ENCODE data around the gene ARID2.

Gene ARID2

GRCh38 chr12:45834809-45835208 lies 105.3 kb downstream of the ARID2 start:
- no peak overlapping the region for H3K4me3 ChIP-seq (ENCODE audit: control insufficient read depth, low read depth, low read length)
- DNase-seq (ENCODE audit: low read depth): no peak
- TF ChIP-seq CTCF (IDR thresholded peaks at IDR 0.05; ENCODE audit: control insufficient read depth, insufficient read depth, low read depth, low read length, missing control alignments): no peak

GRCh38 chr12:45839917-45840316 lies 110.4 kb downstream of the ARID2 start:
- TF ChIP-seq CTCF (IDR thresholded peaks at IDR 0.05; ENCODE audit: control insufficient read depth, insufficient read depth, low read depth, low read length, missing control alignments): no peak
- DNase-seq (ENCODE audit: low read depth): no peak
- H3K4me3 ChIP-seq (ENCODE audit: control insufficient read depth, low read depth, low read length): no peak overlapping the region

- no peak for TF ChIP-seq CTCF (IDR thresholded peaks at IDR 0.05; ENCODE audit: control insufficient read depth, insufficient read depth, low read depth, low read length, missing control alignments)
- H3K4me3 ChIP-seq (ENCODE audit: control insufficient read depth, low read depth, low read length): no peak overlapping the region
- no peak for DNase-seq (ENCODE audit: low read depth)
Observed at GRCh38 chr12:45849289-45849688, 119.8 kb downstream of the ARID2 start.

- DNase-seq (ENCODE audit: low read depth): no peak
- no peak for TF ChIP-seq CTCF (IDR thresholded peaks at IDR 0.05; ENCODE audit: control insufficient read depth, insufficient read depth, low read depth, low read length, missing control alignments)
- no peak overlapping the region for H3K4me3 ChIP-seq (ENCODE audit: control insufficient read depth, low read depth, low read length)
Observed at GRCh38 chr12:45850302-45850701, 120.8 kb downstream of the ARID2 start.

- no peak overlapping the region for H3K4me3 ChIP-seq (ENCODE audit: control insufficient read depth, low read depth, low read length)
- no peak for DNase-seq (ENCODE audit: low read depth)
- no peak for TF ChIP-seq CTCF (IDR thresholded peaks at IDR 0.05; ENCODE audit: control insufficient read depth, insufficient read depth, low read depth, low read length, missing control alignments)
Observed at GRCh38 chr12:45852508-45852907, 123.0 kb downstream of the ARID2 start.

- TF ChIP-seq CTCF (IDR thresholded peaks at IDR 0.05; ENCODE audit: control insufficient read depth, insufficient read depth, low read depth, low read length, missing control alignments): no peak
- H3K4me3 ChIP-seq (ENCODE audit: control insufficient read depth, low read depth, low read length): no peak overlapping the region
- no peak for DNase-seq (ENCODE audit: low read depth)
Observed at GRCh38 chr12:45853550-45853949, 124.0 kb downstream of the ARID2 start.

- DNase-seq (ENCODE audit: low read depth): no peak
Observed at GRCh38 chr12:45863332-45863731, 133.8 kb downstream of the ARID2 start.

More at GRCh38 chr12:45863332-45863731, 133.8 kb downstream of the ARID2 start:
- H3K4me3 ChIP-seq (ENCODE audit: control insufficient read depth, low read depth, low read length): no peak overlapping the region
- no peak for TF ChIP-seq CTCF (IDR thresholded peaks at IDR 0.05; ENCODE audit: control insufficient read depth, insufficient read depth, low read depth, low read length, missing control alignments)

Data from AG09309 (cell line).